WTC11 (cell line): ENCODE measurements around the gene RASSF3. TPM values are rescaled to one million over a fixed set of nuclear protein-coding genes. Genes with fewer than 3 reads are reported as not detected.

Experiments
- ATAC-seq: fragments of 200-7000 bp; cut with Tn5 transposase; 2 replicates; pipeline ENCODE4 v1.10.0; 2021; ENCODE audit warnings: mild to moderate bottlenecking, moderate library complexity
- CTCF ChIA-PET: fragments of 300-600 bp; sonication (Branson Sonifier 250); formaldehyde crosslinking; loops from one replicate; lab custom pipeline; 2021; ENCODE audit warnings: antibody characterized with exemption; lab: Charles Lee
- POLR2A ChIA-PET: fragments of 350-600 bp; sonication (Branson Sonifier 250); formaldehyde crosslinking; loops from one replicate; lab custom pipeline; 2021; ENCODE audit warnings: antibody characterized with exemption; lab: Charles Lee
- DNase-seq: peaks from one replicate; pipeline ENCODE4 v3.0.0; 2021; ENCODE audit warnings: low spot score
- H3K27ac Mint-ChIP-seq: 2 replicates; pipeline ENCODE4 v1.8.0; 2021; ENCODE audit warnings: mixed read lengths
- H3K27me3 Mint-ChIP-seq: 2 replicates; pipeline ENCODE4 v1.8.0; 2021; ENCODE audit warnings: low read depth, mild to moderate bottlenecking, moderate library complexity, mixed read lengths
- H3K36me3 Mint-ChIP-seq: 2 replicates; pipeline ENCODE4 v1.8.0; 2021; ENCODE audit warnings: mixed read lengths
- H3K4me1 Mint-ChIP-seq: 2 replicates; pipeline ENCODE4 v1.8.0; 2022; ENCODE audit warnings: mixed read lengths
- H3K4me3 Mint-ChIP-seq: 2 replicates; pipeline ENCODE4 v1.8.0; 2021; ENCODE audit warnings: mild to moderate bottlenecking, moderate library complexity, mixed read lengths
- H3K9me3 Mint-ChIP-seq: 2 replicates; pipeline ENCODE4 v1.8.0; 2021; ENCODE audit warnings: mixed read lengths
- NFE2L1 ChIP-seq: sonication (generic); formaldehyde crosslinking; IDR thresholded peaks from 2 replicates; pipeline ENCODE4 v1.8.1; 2023; ENCODE audit warnings: missing genetic modification reagents
- NR3C1 ChIP-seq: sonication (generic); formaldehyde crosslinking; conservative IDR thresholded peaks from 2 replicates; pipeline ENCODE4 v1.8.1; 2023; ENCODE audit warnings: low read depth, mild to moderate bottlenecking, missing genetic modification reagents
- OVOL2 ChIP-seq: fragments of 250-450 bp; sonication (Bioruptor Pico); IDR thresholded peaks from 2 replicates; pipeline ENCODE4 v1.9.0; 2021; ENCODE audit warnings: mild to moderate bottlenecking, borderline replicate concordance
- SMAD3 ChIP-seq: sonication (generic); formaldehyde crosslinking; IDR thresholded peaks from 2 replicates; pipeline ENCODE4 v1.8.0; 2022; ENCODE audit warnings: missing genetic modification reagents, mild to moderate bottlenecking, borderline replicate concordance
- SP1 ChIP-seq: sonication (generic); formaldehyde crosslinking; conservative IDR thresholded peaks from 2 replicates; pipeline ENCODE4 v1.8.1; 2022; ENCODE audit warnings: missing genetic modification reagents
- TP53 ChIP-seq: sonication (generic); formaldehyde crosslinking; IDR thresholded peaks from 2 replicates; pipeline ENCODE4 v1.8.1; 2023; ENCODE audit warnings: mild to moderate bottlenecking, missing genetic modification reagents
- ZNF138 ChIP-seq: sonication (generic); formaldehyde crosslinking; conservative IDR thresholded peaks from 2 replicates; pipeline ENCODE4 v1.8.1; 2022; ENCODE audit warnings: mild to moderate bottlenecking, moderate library complexity, missing genetic modification reagents
- ZNF219 ChIP-seq: sonication (generic); formaldehyde crosslinking; IDR thresholded peaks from 2 replicates; pipeline ENCODE4 v1.8.0; 2023; ENCODE audit warnings: missing genetic modification reagents, mild to moderate bottlenecking, borderline replicate concordance
- ZNF396 ChIP-seq: fragments of 250-450 bp; sonication (Bioruptor Pico); IDR thresholded peaks from 2 replicates; pipeline ENCODE4 v1.8.0; 2021; ENCODE audit warnings: mild to moderate bottlenecking, moderate library complexity, borderline replicate concordance
- ZNF423 ChIP-seq: fragments of 250-450 bp; sonication (Bioruptor Pico); IDR thresholded peaks from 2 replicates; pipeline ENCODE4 v2.1.2; 2022; ENCODE audit warnings: mild to moderate bottlenecking, moderate library complexity
- total RNA-seq: library from RNA; stranded (reverse); gene quantifications from 3 replicates; pipeline ENCODE4 v1.2.3, GENCODE V29; 2021
- TF ChIP-seq, protein P1 (sequence below): fragments of 200-600 bp; IDR thresholded peaks from 2 replicates; pipeline ENCODE4 v1.8.0; 2022; ENCODE audit warnings: antibody characterized with exemption
- TF ChIP-seq, protein P2 (sequence below): fragments of 250-450 bp; sonication (Bioruptor Pico); IDR thresholded peaks from 2 replicates; pipeline ENCODE4 v1.9.0; 2021; ENCODE audit warnings: mild to moderate bottlenecking
- TF ChIP-seq, protein P3 (sequence below): sonication (generic); formaldehyde crosslinking; conservative IDR thresholded peaks from 2 replicates; pipeline ENCODE4 v1.8.1; 2023; ENCODE audit warnings: mild to moderate bottlenecking, low read depth, missing genetic modification reagents, moderate library complexity
- TF ChIP-seq, protein P4 (sequence below): sonication (generic); formaldehyde crosslinking; IDR thresholded peaks from 2 replicates; pipeline ENCODE4 v1.8.1; 2022; ENCODE audit warnings: mild to moderate bottlenecking, missing genetic modification reagents, moderate library complexity, borderline replicate concordance
- TF ChIP-seq, protein P5 (sequence below): sonication (generic); formaldehyde crosslinking; IDR thresholded peaks from 2 replicates; pipeline ENCODE4 v1.8.1; 2022; ENCODE audit warnings: missing genetic modification reagents, borderline replicate concordance
- TF ChIP-seq, protein P6 (sequence below): sonication (generic); formaldehyde crosslinking; IDR thresholded peaks from 2 replicates; pipeline ENCODE4 v1.8.1; 2023; ENCODE audit warnings: mild to moderate bottlenecking, missing genetic modification reagents, borderline replicate concordance

The RASSF3 gene
- total RNA-seq, 1 experiment from 2014 or later, result 54.7 TPM

DNA sequence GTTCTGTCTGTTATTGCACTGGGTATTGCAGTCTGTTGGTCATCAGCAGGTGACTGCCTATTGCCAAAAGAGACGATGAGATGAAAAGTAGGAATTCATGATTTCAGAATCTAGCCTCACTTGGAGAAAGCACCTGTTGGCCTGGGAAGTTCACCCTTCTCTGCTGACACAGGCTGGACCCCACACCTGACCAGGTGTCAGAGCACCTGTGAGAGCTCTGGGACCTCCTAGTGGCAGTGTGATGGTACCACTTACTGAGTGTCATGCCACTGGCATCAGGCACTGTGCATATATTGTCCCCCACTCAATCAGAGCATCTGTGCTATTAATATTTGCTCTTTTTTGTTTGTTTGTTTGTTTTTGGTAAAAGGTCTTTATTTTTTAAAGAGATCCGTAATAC, 68.0 kb downstream of the RASSF3 start:
- H3K27ac Mint-ChIP-seq, result peak overlapping the region; percentile 20
- peaks cover 69% of the 10 kb centered on the region for H3K4me1 Mint-ChIP-seq
- no peaks in the 10 kb centered on the region for H3K27me3 Mint-ChIP-seq
- H3K4me3 Mint-ChIP-seq, result no peak overlapping the region
- peak; percentile 49 for ATAC-seq
- no peak for TF ChIP-seq SP1 (CRISPR knock-in tag)
- TF ChIP-seq OVOL2, result no peak
- no peak for TF ChIP-seq ZNF138 (CRISPR knock-in tag)
- TF ChIP-seq, protein P1, sequence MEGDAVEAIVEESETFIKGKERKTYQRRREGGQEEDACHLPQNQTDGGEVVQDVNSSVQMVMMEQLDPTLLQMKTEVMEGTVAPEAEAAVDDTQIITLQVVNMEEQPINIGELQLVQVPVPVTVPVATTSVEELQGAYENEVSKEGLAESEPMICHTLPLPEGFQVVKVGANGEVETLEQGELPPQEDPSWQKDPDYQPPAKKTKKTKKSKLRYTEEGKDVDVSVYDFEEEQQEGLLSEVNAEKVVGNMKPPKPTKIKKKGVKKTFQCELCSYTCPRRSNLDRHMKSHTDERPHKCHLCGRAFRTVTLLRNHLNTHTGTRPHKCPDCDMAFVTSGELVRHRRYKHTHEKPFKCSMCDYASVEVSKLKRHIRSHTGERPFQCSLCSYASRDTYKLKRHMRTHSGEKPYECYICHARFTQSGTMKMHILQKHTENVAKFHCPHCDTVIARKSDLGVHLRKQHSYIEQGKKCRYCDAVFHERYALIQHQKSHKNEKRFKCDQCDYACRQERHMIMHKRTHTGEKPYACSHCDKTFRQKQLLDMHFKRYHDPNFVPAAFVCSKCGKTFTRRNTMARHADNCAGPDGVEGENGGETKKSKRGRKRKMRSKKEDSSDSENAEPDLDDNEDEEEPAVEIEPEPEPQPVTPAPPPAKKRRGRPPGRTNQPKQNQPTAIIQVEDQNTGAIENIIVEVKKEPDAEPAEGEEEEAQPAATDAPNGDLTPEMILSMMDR, result peak; percentile 25; the same call in 1 of the 2 replicates
- TF ChIP-seq SMAD3 (CRISPR knock-in tag), result no peak
- TF ChIP-seq, protein P2, sequence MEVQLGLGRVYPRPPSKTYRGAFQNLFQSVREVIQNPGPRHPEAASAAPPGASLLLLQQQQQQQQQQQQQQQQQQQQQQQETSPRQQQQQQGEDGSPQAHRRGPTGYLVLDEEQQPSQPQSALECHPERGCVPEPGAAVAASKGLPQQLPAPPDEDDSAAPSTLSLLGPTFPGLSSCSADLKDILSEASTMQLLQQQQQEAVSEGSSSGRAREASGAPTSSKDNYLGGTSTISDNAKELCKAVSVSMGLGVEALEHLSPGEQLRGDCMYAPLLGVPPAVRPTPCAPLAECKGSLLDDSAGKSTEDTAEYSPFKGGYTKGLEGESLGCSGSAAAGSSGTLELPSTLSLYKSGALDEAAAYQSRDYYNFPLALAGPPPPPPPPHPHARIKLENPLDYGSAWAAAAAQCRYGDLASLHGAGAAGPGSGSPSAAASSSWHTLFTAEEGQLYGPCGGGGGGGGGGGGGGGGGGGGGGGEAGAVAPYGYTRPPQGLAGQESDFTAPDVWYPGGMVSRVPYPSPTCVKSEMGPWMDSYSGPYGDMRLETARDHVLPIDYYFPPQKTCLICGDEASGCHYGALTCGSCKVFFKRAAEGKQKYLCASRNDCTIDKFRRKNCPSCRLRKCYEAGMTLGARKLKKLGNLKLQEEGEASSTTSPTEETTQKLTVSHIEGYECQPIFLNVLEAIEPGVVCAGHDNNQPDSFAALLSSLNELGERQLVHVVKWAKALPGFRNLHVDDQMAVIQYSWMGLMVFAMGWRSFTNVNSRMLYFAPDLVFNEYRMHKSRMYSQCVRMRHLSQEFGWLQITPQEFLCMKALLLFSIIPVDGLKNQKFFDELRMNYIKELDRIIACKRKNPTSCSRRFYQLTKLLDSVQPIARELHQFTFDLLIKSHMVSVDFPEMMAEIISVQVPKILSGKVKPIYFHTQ (CRISPR knock-in tag), result no peak
- TF ChIP-seq, all 79 proteins: peak for 1
- CTCF ChIA-PET, result interaction anchor here (0.6 to 2.2 kb wide), 7 partner anchors 9 to 129 kb away, joined by 3 to 7 read pairs (median 4); partner anchors contain the start of gene RASSF3
- DNase-seq, result no peak
- no peaks in the 10 kb centered on the region for H3K9me3 Mint-ChIP-seq
- POLR2A ChIA-PET, result no interaction called here
- no peaks in the 10 kb centered on the region for H3K36me3 Mint-ChIP-seq

DNA sequence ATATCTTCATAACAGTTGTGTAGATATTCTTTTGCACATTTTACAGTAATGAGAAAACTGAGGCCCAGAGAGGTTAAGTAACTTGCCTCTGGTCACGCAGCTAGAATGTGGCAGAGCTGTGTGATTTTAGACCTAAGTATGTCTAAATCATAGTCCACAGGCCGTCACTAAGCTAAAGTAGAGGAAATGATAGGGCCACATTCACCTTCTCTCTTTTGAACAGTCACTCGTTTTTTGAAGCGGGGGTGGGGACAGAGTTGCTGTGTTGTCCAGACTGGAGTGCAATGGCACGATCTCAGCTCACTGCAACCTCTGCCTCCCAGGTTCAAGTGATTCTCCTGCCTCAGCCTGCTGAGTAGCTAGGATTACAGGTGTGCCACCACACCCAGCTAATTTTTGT, 68.5 kb downstream of the RASSF3 start:
- ChIA-PET CTCF (interaction anchor here (0.6 to 2.2 kb wide), 6 partner anchors 9 to 123 kb away, joined by 3 to 7 read pairs (median 4); partner anchors contain the start of gene RASSF3), POLR2A (no interaction called here)
- TF ChIP-seq ZNF423 (CRISPR knock-in tag) (no peak), NR3C1 (CRISPR knock-in tag) (no peak)
- TF ChIP-seq, protein P3, sequence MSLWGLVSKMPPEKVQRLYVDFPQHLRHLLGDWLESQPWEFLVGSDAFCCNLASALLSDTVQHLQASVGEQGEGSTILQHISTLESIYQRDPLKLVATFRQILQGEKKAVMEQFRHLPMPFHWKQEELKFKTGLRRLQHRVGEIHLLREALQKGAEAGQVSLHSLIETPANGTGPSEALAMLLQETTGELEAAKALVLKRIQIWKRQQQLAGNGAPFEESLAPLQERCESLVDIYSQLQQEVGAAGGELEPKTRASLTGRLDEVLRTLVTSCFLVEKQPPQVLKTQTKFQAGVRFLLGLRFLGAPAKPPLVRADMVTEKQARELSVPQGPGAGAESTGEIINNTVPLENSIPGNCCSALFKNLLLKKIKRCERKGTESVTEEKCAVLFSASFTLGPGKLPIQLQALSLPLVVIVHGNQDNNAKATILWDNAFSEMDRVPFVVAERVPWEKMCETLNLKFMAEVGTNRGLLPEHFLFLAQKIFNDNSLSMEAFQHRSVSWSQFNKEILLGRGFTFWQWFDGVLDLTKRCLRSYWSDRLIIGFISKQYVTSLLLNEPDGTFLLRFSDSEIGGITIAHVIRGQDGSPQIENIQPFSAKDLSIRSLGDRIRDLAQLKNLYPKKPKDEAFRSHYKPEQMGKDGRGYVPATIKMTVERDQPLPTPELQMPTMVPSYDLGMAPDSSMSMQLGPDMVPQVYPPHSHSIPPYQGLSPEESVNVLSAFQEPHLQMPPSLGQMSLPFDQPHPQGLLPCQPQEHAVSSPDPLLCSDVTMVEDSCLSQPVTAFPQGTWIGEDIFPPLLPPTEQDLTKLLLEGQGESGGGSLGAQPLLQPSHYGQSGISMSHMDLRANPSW (CRISPR knock-in tag), result no peak
- TF ChIP-seq, protein P4, sequence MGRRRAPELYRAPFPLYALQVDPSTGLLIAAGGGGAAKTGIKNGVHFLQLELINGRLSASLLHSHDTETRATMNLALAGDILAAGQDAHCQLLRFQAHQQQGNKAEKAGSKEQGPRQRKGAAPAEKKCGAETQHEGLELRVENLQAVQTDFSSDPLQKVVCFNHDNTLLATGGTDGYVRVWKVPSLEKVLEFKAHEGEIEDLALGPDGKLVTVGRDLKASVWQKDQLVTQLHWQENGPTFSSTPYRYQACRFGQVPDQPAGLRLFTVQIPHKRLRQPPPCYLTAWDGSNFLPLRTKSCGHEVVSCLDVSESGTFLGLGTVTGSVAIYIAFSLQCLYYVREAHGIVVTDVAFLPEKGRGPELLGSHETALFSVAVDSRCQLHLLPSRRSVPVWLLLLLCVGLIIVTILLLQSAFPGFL, result no peak
- no peak overlapping the region for H3K27ac Mint-ChIP-seq
- no peaks in the 10 kb centered on the region for H3K9me3 Mint-ChIP-seq
- no peak for ATAC-seq
- no peak for DNase-seq
- no peak overlapping the region for H3K4me3 Mint-ChIP-seq
- H3K4me1 Mint-ChIP-seq, result peaks cover 69% of the 10 kb centered on the region
- no peaks in the 10 kb centered on the region for H3K36me3 Mint-ChIP-seq
- no peaks in the 10 kb centered on the region for H3K27me3 Mint-ChIP-seq

DNA sequence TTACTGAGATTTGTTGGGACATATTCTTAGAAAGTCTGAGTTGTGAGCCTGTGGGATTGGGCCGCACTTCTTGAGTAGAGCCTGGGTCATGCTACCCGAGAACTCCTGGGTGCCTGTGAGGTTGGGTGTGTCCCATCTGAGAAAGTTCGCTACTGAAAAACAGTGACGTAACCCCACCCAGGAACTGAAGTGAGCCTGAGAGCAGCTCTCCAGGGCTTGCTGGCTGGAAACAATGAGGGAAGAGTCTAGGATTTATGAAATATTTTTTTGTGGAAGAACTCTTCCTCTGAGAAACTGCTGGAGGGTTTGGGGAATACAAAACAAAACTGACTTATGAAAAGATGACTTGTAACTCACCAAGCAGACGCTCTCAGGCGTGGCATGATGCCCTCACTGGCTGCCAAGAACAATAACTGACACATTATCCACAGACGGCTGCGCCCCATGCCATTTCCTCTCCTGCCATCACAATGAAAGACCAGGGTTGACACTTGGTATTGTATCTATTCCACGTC, 69.2 kb downstream of the RASSF3 start:
- Mint-ChIP-seq H3K36me3 (peaks cover 1% of the 10 kb centered on the region), H3K27me3 (no peaks in the 10 kb centered on the region), H3K9me3 (no peaks in the 10 kb centered on the region), H3K4me3 (no peak overlapping the region), H3K27ac (peak overlapping the region; percentile 81), H3K4me1 (peaks cover 62% of the 10 kb centered on the region)
- CTCF ChIA-PET, result interaction anchor here (1.2 to 2.2 kb wide), 2 partner anchors 16 to 18 kb away, joined by 6 to 7 read pairs; no protein-coding TSS in a partner anchor
- POLR2A ChIA-PET, result no interaction called here
- ATAC-seq (no peak), DNase-seq (no peak)
- TF ChIP-seq TP53 (CRISPR knock-in tag) (no peak), ZNF396 (CRISPR knock-in tag) (no peak), ZNF219 (no peak), SMAD3 (CRISPR knock-in tag) (no peak), NFE2L1 (CRISPR knock-in tag) (no peak)
- TF ChIP-seq, protein P5, sequence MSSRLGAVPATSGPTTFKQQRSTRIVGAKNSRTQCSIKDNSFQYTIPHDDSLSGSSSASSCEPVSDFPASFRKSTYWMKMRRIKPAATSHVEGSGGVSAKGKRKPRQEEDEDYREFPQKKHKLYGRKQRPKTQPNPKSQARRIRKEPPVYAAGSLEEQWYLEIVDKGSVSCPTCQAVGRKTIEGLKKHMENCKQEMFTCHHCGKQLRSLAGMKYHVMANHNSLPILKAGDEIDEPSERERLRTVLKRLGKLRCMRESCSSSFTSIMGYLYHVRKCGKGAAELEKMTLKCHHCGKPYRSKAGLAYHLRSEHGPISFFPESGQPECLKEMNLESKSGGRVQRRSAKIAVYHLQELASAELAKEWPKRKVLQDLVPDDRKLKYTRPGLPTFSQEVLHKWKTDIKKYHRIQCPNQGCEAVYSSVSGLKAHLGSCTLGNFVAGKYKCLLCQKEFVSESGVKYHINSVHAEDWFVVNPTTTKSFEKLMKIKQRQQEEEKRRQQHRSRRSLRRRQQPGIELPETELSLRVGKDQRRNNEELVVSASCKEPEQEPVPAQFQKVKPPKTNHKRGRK (CRISPR knock-in tag), result no peak
- TF ChIP-seq, protein P6, sequence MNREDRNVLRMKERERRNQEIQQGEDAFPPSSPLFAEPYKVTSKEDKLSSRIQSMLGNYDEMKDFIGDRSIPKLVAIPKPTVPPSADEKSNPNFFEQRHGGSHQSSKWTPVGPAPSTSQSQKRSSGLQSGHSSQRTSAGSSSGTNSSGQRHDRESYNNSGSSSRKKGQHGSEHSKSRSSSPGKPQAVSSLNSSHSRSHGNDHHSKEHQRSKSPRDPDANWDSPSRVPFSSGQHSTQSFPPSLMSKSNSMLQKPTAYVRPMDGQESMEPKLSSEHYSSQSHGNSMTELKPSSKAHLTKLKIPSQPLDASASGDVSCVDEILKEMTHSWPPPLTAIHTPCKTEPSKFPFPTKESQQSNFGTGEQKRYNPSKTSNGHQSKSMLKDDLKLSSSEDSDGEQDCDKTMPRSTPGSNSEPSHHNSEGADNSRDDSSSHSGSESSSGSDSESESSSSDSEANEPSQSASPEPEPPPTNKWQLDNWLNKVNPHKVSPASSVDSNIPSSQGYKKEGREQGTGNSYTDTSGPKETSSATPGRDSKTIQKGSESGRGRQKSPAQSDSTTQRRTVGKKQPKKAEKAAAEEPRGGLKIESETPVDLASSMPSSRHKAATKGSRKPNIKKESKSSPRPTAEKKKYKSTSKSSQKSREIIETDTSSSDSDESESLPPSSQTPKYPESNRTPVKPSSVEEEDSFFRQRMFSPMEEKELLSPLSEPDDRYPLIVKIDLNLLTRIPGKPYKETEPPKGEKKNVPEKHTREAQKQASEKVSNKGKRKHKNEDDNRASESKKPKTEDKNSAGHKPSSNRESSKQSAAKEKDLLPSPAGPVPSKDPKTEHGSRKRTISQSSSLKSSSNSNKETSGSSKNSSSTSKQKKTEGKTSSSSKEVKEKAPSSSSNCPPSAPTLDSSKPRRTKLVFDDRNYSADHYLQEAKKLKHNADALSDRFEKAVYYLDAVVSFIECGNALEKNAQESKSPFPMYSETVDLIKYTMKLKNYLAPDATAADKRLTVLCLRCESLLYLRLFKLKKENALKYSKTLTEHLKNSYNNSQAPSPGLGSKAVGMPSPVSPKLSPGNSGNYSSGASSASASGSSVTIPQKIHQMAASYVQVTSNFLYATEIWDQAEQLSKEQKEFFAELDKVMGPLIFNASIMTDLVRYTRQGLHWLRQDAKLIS, result no peak
